Measurements from ENCODE around the gene NTM. TPM values are rescaled to one million over a fixed set of nuclear protein-coding genes. Genes with fewer than 3 reads are reported as not detected.

The NTM gene
- total RNA-seq, 4 donors from 2014 or later: 0.40 to 3.1 (median 2.1) TPM; not detected in 1

DNA sequence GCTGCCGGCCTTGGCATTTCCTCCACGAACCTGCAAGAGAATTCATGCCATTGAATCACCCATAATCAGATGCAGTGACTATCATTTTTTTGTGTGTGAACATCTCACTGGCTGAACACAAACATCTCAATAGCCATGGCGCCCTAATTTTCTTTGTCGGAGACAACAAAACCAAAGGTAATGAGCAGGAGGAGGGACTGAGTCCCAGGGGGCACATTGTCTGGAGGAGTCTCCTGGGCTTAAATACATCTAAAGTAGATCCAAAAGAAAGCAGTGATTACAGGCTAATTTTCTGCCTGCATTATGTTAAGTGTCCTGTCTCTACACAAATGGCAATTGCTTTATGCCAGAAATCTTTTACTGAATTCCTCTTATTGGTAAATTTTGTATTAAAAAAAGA lies 113.5 kb downstream of the NTM start:
- Histone ChIP-seq H3K27me3 (no peaks in the 10 kb centered on the region), H3K36me3 (no peaks in the 10 kb centered on the region), H3K9me3 (no peaks in the 10 kb centered on the region), H3K27ac (no peak overlapping the region), H3K4me1 (peaks cover 0 to 3% (median 0%) of the 10 kb centered on the region in 4 donors), H3K4me3 (no peak overlapping the region)
- in situ Hi-C loops (cut with MboI; ENCODE audit: low pct_ligation_motif_present in 1 of 4, low pct_unique_long_range_greater_than_20kb in 1 of 4, low sequenced_read_pairs in 3 of 4): no loop called here
- TF ChIP-seq POLR2AphosphoS5 (IDR thresholded peaks at IDR 0.05) (no peak), POLR2A (IDR thresholded peaks at IDR 0.05) (no peak), EP300 (IDR thresholded peaks at IDR 0.05; ENCODE audit: low read depth) (no peak)
- TF ChIP-seq, protein P1, sequence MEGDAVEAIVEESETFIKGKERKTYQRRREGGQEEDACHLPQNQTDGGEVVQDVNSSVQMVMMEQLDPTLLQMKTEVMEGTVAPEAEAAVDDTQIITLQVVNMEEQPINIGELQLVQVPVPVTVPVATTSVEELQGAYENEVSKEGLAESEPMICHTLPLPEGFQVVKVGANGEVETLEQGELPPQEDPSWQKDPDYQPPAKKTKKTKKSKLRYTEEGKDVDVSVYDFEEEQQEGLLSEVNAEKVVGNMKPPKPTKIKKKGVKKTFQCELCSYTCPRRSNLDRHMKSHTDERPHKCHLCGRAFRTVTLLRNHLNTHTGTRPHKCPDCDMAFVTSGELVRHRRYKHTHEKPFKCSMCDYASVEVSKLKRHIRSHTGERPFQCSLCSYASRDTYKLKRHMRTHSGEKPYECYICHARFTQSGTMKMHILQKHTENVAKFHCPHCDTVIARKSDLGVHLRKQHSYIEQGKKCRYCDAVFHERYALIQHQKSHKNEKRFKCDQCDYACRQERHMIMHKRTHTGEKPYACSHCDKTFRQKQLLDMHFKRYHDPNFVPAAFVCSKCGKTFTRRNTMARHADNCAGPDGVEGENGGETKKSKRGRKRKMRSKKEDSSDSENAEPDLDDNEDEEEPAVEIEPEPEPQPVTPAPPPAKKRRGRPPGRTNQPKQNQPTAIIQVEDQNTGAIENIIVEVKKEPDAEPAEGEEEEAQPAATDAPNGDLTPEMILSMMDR (IDR thresholded peaks at IDR 0.05): no peak
- intact Hi-C loops (cut with DNase I; ENCODE audit: low total_unique reads): no loop called here
- DNase-seq: no peak
- 81% methylated on average over 4 of the region's 4 CpGs; no CpG with 5 or more reads in 1 of the 2 donors for WGBS, 2 donors (ENCODE audit: low coverage in 1 of 2)

GRCh38 chr11:131486100-131486499 lies 115.7 kb downstream of the NTM start:
- no peak for DNase-seq

GRCh38 chr11:131486937-131487635 lies 116.7 kb downstream of the NTM start:
- intact Hi-C loops (cut with DNase I; ENCODE audit: low total_unique reads) (no loop called here), in situ Hi-C loops (cut with MboI; ENCODE audit: low pct_ligation_motif_present in 1 of 4, low pct_unique_long_range_greater_than_20kb in 1 of 4, low sequenced_read_pairs in 3 of 4) (no loop called here)
- Histone ChIP-seq H3K4me1 (peaks cover 0 to 3% (median 0%) of the 10 kb centered on the region in 4 donors), H3K27ac (peak overlapping the region in 1 of 4 donors; percentile 3), H3K9me3 (no peaks in the 10 kb centered on the region), H3K27me3 (no peaks in the 10 kb centered on the region), H3K36me3 (no peaks in the 10 kb centered on the region), H3K4me3 (no peak overlapping the region)
- TF ChIP-seq POLR2A (IDR thresholded peaks at IDR 0.05): no peak
- TF ChIP-seq, protein P1 (IDR thresholded peaks at IDR 0.05): no peak
- TF ChIP-seq POLR2AphosphoS5 (IDR thresholded peaks at IDR 0.05): no peak
- no peak for TF ChIP-seq EP300 (IDR thresholded peaks at IDR 0.05; ENCODE audit: low read depth)
- WGBS, 2 donors (ENCODE audit: low coverage in 1 of 2): 25 to 50% methylated on average over 2 of the region's 2 CpGs
- DNase-seq: no peak

More at GRCh38 chr11:131486100-131486499, 115.7 kb downstream of the NTM start:
- Histone ChIP-seq H3K27me3 (no peaks in the 10 kb centered on the region), H3K36me3 (no peaks in the 10 kb centered on the region), H3K4me3 (no peak overlapping the region), H3K9me3 (no peaks in the 10 kb centered on the region), H3K4me1 (peaks cover 0 to 3% (median 0%) of the 10 kb centered on the region in 4 donors), H3K27ac (peak overlapping the region in 1 of 4 donors; percentile 3)
- in situ Hi-C loops (cut with MboI; ENCODE audit: low pct_ligation_motif_present in 1 of 4, low pct_unique_long_range_greater_than_20kb in 1 of 4, low sequenced_read_pairs in 3 of 4) (no loop called here), intact Hi-C loops (cut with DNase I; ENCODE audit: low total_unique reads) (no loop called here)
- WGBS, 2 donors (ENCODE audit: low coverage in 1 of 2): 33 to 61% methylated on average over 1 to 3 of the region's 3 CpGs
- TF ChIP-seq EP300 (IDR thresholded peaks at IDR 0.05; ENCODE audit: low read depth): no peak
- peak in 1 of 3 donors; percentile 27 for TF ChIP-seq POLR2AphosphoS5 (IDR thresholded peaks at IDR 0.05)

- in situ Hi-C loops (cut with MboI; ENCODE audit: low pct_ligation_motif_present in 1 of 4, low pct_unique_long_range_greater_than_20kb in 1 of 4, low sequenced_read_pairs in 3 of 4): no loop called here
- Histone ChIP-seq H3K27me3 (no peaks in the 10 kb centered on the region), H3K9me3 (no peaks in the 10 kb centered on the region), H3K4me1 (peaks cover 0 to 3% (median 0%) of the 10 kb centered on the region in 4 donors), H3K36me3 (no peaks in the 10 kb centered on the region), H3K4me3 (no peak overlapping the region), H3K27ac (peak overlapping the region in 2 of 4 donors; percentile 5 to 39)
- TF ChIP-seq EP300 (IDR thresholded peaks at IDR 0.05; ENCODE audit: low read depth): no peak
- no peak for TF ChIP-seq POLR2AphosphoS5 (IDR thresholded peaks at IDR 0.05)
- no peak for TF ChIP-seq POLR2A (IDR thresholded peaks at IDR 0.05)
- TF ChIP-seq, protein P1 (IDR thresholded peaks at IDR 0.05): no peak
- DNase-seq: no peak
- intact Hi-C loops (cut with DNase I; ENCODE audit: low total_unique reads): no loop called here
- WGBS, 2 donors (ENCODE audit: low coverage in 1 of 2): 24 to 39% methylated on average over 3 to 4 of the region's 4 CpGs
These were observed 117.8 kb downstream of the NTM start for GRCh38 chr11:131488238-131488637.

Measured in transverse colon (tissue), 4 donors.